Small intestine (tissue), 7 donors: Measurements from ENCODE around the gene SMIM38. TPM values are rescaled to one million over a fixed set of nuclear protein-coding genes. Genes with fewer than 3 reads are reported as not detected.
A peak's percentile ranks its signal among the peaks of the same experiment; 100 is the strongest.

Experiments
- DNase-seq, 2 donors: peaks; one replicate each; pipeline versions ENCODE4 v3.0.0 to v3.0.0-alpha.2; 2013
- FAIRE-seq: peaks from 2 replicates; lab custom pipeline; 2012; peaks lifted over from hg19 to GRCh38; lab: Jason Lieb, UNC
- H3K27ac ChIP-seq, 3 donors: one replicate each; pipeline ENCODE4 v1.5.1; 2013; ENCODE audit warnings: low read length in 2 of 3, mild to moderate bottlenecking in 2 of 3, control low read depth in 1 of 3, inconsistent platforms in 1 of 3, low read depth in 1 of 3, moderate library complexity in 1 of 3
- H3K27me3 ChIP-seq, 3 donors: one replicate each; pipeline ENCODE4 v1.6.1; 2013; ENCODE audit warnings: low read length in 3 of 3, inconsistent platforms in 1 of 3; ENCODE audit not compliant: control insufficient read depth in 3 of 3, insufficient read depth in 3 of 3
- H3K36me3 ChIP-seq, 3 donors: one replicate each; pipeline ENCODE4 v1.6.1; 2013; ENCODE audit warnings: low read length in 3 of 3, inconsistent platforms in 1 of 3, low read depth in 1 of 3, mild to moderate bottlenecking in 1 of 3, moderate library complexity in 1 of 3; ENCODE audit not compliant: control insufficient read depth in 3 of 3, insufficient read depth in 2 of 3
- H3K4me1 ChIP-seq, 3 donors: one replicate each; pipeline ENCODE4 v1.6.1; 2013; ENCODE audit warnings: low read length in 2 of 3, inconsistent platforms in 1 of 3, low read depth in 1 of 3, mild to moderate bottlenecking in 1 of 3, moderate library complexity in 1 of 3; ENCODE audit not compliant: control insufficient read depth in 3 of 3, insufficient read depth in 2 of 3
- H3K4me3 ChIP-seq, 3 donors: one replicate each; pipeline ENCODE4 v1.5.1; 2013; ENCODE audit warnings: low read length in 3 of 3, control low read depth in 1 of 3, inconsistent platforms in 1 of 3, low read depth in 1 of 3, mild to moderate bottlenecking in 1 of 3, moderate library complexity in 1 of 3
- H3K9me3 ChIP-seq, 2 donors: one replicate each; pipeline ENCODE4 v1.6.1; 2013; ENCODE audit warnings: low read depth in 1 of 2, low read length in 1 of 2; ENCODE audit not compliant: control insufficient read depth in 2 of 2, insufficient read depth in 1 of 2
- WGBS, 3 donors: extraction: QIAGEN DNeasy Blood & Tissue Kit; methylation state at CpG; one replicate each; pipeline ENCODE4 v1.1.7; 2013; 5-methylcytosine and 5-hydroxymethylcytosine counted together
- polyA plus RNA-seq, 4 donors: library from polyadenylated mRNA; stranded (reverse) in 3 of 4; unstranded in 1 of 4; fragments of 200-250 nt in 3 of 4; fragments of 120-200 nt in 1 of 4; gene quantifications; one replicate each; pipeline versions ENCODE4 v1.2.1 to v1.2.3, GENCODE V29; 2013
- donor health status: healthy with polysubstance abuse.
- donor health status: control.
- donor health status: control.
- donor health status: Bipolar disorder and iron deficiency.
- donor health status: healthy.

Gene SMIM38
- polyA plus RNA-seq, 4 donors = 0.09 to 0.24 TPM; not detected in 2

GRCh38 chr11:69160296-69161116 lies 4.8 kb downstream of the SMIM38 start:
- peaks cover 0 to 22% (median 0%) of the 10 kb centered on the region in 3 donors for H3K36me3 ChIP-seq
- 74 to 87% (median 79%) methylated on average over 15 of the region's 15 CpGs for WGBS, 3 donors
- peaks cover 0 to 20% (median 0%) of the 10 kb centered on the region in 3 donors for H3K4me1 ChIP-seq
- H3K4me3 ChIP-seq = no peak overlapping the region
- FAIRE-seq (no peak), DNase-seq (no peak)
- H3K27me3 ChIP-seq = no peaks in the 10 kb centered on the region
- peaks cover 0 to 2% of the 10 kb centered on the region in 2 donors for H3K9me3 ChIP-seq
- H3K27ac ChIP-seq = no peak overlapping the region

- peaks cover 0 to 17% (median 0%) of the 10 kb centered on the region in 3 donors for H3K36me3 ChIP-seq
- H3K27ac ChIP-seq = no peak overlapping the region
- peaks cover 0 to 2% of the 10 kb centered on the region in 2 donors for H3K9me3 ChIP-seq
- 65 to 76% (median 66%) methylated on average over 5 of the region's 5 CpGs for WGBS, 3 donors
- DNase-seq (no peak), FAIRE-seq (no peak)
- H3K4me3 ChIP-seq = no peak overlapping the region
- H3K27me3 ChIP-seq = no peaks in the 10 kb centered on the region
- peaks cover 0 to 20% (median 0%) of the 10 kb centered on the region in 3 donors for H3K4me1 ChIP-seq
These were observed 5.3 kb downstream of the SMIM38 start for GRCh38 chr11:69161117-69161407.

- peaks cover 0 to 12% (median 0%) of the 10 kb centered on the region in 3 donors for H3K36me3 ChIP-seq
- H3K4me1 ChIP-seq = peaks cover 0 to 6% (median 0%) of the 10 kb centered on the region in 3 donors
- no peak overlapping the region for H3K4me3 ChIP-seq
- H3K27me3 ChIP-seq = peaks cover 0 to 2% (median 0%) of the 10 kb centered on the region in 3 donors
- no peak overlapping the region for H3K27ac ChIP-seq
- DNase-seq = no peak
- FAIRE-seq = no peak
- H3K9me3 ChIP-seq = peaks cover 0 to 2% of the 10 kb centered on the region in 2 donors
These were observed 6.8 kb downstream of the SMIM38 start for GRCh38 chr11:69162505-69162904.

- H3K27ac ChIP-seq = no peak overlapping the region
- peaks cover 0 to 3% (median 0%) of the 10 kb centered on the region in 3 donors for H3K36me3 ChIP-seq
- DNase-seq = no peak
- H3K9me3 ChIP-seq = peaks cover 0 to 2% of the 10 kb centered on the region in 2 donors
- 83 to 98% (median 95%) methylated on average over 1 of the region's 1 CpG for WGBS, 3 donors
- FAIRE-seq = no peak
- no peak overlapping the region for H3K4me3 ChIP-seq
- H3K4me1 ChIP-seq = no peaks in the 10 kb centered on the region
- peaks cover 0 to 2% (median 0%) of the 10 kb centered on the region in 3 donors for H3K27me3 ChIP-seq
These were observed 8.1 kb downstream of the SMIM38 start for GRCh38 chr11:69163842-69164241.

GRCh38 chr11:69164824-69165223 lies 9.1 kb downstream of the SMIM38 start:
- no peak for DNase-seq
- Histone ChIP-seq H3K4me3 (no peak overlapping the region), H3K27ac (no peak overlapping the region), H3K27me3 (peaks cover 0 to 2% (median 0%) of the 10 kb centered on the region in 3 donors), H3K36me3 (no peaks in the 10 kb centered on the region), H3K9me3 (peaks cover 0 to 9% of the 10 kb centered on the region in 2 donors), H3K4me1 (no peaks in the 10 kb centered on the region)
- 72 to 80% (median 75%) methylated on average over 10 of the region's 10 CpGs for WGBS, 3 donors
- FAIRE-seq = no peak

GRCh38 chr11:69165775-69166174 lies 10.0 kb downstream of the SMIM38 start:
- no peaks in the 10 kb centered on the region for H3K4me1 ChIP-seq
- H3K36me3 ChIP-seq = no peaks in the 10 kb centered on the region
- DNase-seq (no peak), FAIRE-seq (no peak)
- H3K27ac ChIP-seq = no peak overlapping the region
- WGBS, 3 donors = 67 to 84% (median 77%) methylated on average over 2 of the region's 2 CpGs
- H3K4me3 ChIP-seq = no peak overlapping the region
- H3K27me3 ChIP-seq = peaks cover 0 to 2% (median 0%) of the 10 kb centered on the region in 3 donors
- H3K9me3 ChIP-seq = peaks cover 0 to 9% of the 10 kb centered on the region in 2 donors

- DNase-seq (peak in 1 of 2 donors; percentile 20), FAIRE-seq (no peak)
- Histone ChIP-seq H3K9me3 (peaks cover 0 to 9% of the 10 kb centered on the region in 2 donors), H3K27ac (no peak overlapping the region), H3K4me1 (no peaks in the 10 kb centered on the region), H3K27me3 (peaks cover 0 to 2% (median 0%) of the 10 kb centered on the region in 3 donors), H3K4me3 (no peak overlapping the region), H3K36me3 (no peaks in the 10 kb centered on the region)
- WGBS, 3 donors = 47 to 58% (median 54%) methylated on average over 21 of the region's 21 CpGs
These were observed 10.7 kb downstream of the SMIM38 start for GRCh38 chr11:69166218-69167115.
